GM12801 (cell line): ENCODE measurements around the gene OMA1.
A peak's percentile ranks its signal among the peaks of the same experiment; 100 is the strongest.

Experiments
- TF ChIP-seq, protein P1 (sequence below): IDR thresholded peaks from one replicate; pipeline ENCODE4 v1.5.1; 2011; ENCODE audit warnings: control low read depth; ENCODE audit not compliant: insufficient read length; ENCODE audit errors: extremely low read depth

Gene OMA1

DNA sequence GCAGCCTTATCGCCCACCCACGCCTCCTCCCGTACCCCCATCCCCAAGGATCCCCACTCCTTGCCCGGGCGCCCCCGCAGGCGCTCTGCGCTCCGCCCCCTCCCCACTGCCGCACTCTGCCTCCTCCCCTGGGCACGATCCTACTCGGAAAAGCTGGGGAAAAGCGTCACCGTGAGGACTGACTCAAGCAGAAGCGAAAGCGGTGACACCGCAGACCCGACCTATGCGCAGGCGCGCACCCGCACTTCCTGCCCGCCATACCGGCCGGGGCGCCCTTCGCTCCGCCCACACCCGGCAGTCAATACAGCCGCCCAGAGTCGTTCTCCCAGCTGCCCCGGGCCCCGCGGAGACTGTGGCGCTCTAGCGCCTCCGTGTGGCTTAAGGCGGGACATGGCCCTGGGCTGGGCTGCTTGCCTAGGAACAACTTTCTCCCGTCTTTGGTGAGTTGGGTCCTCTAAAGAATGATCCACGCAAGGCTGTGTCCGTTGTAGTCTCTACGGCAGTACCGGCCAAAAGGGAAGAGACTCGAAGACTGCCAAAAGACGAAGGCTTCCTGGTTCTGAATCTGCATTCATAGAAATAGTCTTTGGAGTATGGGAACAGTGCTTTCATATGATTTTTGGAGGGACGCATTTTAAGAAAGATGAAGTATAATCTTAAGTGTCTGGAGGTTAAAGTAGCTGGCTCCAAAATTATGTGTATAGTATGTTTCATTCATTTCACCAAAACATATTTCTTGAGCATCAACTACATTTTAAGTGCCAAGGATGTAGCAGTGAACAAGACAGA lies at the start of gene OMA1:
TSS of gene OMA1 (minus strand) at position 207 of the 789 bp plus-strand sequence. CDS start 7,432 bp downstream, outside the sequence.
- TF ChIP-seq, protein P1, sequence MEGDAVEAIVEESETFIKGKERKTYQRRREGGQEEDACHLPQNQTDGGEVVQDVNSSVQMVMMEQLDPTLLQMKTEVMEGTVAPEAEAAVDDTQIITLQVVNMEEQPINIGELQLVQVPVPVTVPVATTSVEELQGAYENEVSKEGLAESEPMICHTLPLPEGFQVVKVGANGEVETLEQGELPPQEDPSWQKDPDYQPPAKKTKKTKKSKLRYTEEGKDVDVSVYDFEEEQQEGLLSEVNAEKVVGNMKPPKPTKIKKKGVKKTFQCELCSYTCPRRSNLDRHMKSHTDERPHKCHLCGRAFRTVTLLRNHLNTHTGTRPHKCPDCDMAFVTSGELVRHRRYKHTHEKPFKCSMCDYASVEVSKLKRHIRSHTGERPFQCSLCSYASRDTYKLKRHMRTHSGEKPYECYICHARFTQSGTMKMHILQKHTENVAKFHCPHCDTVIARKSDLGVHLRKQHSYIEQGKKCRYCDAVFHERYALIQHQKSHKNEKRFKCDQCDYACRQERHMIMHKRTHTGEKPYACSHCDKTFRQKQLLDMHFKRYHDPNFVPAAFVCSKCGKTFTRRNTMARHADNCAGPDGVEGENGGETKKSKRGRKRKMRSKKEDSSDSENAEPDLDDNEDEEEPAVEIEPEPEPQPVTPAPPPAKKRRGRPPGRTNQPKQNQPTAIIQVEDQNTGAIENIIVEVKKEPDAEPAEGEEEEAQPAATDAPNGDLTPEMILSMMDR: peak; percentile 17

DNA sequence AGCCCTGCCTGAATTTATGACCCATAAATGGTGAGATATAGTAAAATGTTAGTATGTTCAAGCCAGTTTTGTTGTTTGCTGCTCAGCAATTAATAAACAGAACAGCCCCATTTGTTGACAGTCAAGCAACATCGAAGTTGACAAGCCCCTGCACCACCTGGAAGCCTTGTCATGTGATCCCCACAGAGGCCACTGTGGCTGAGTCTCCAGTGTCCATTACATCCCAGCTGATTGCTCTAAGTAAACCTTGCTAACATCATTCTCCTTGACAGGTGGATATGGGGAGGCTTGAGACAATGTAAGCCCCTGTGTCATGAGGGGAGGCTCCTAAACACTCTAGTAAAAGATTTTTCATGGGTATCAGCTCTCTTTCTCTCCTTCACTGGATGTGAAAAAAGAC lies 48.0 kb upstream of the OMA1 start:
- TF ChIP-seq, protein P1: no peak

DNA sequence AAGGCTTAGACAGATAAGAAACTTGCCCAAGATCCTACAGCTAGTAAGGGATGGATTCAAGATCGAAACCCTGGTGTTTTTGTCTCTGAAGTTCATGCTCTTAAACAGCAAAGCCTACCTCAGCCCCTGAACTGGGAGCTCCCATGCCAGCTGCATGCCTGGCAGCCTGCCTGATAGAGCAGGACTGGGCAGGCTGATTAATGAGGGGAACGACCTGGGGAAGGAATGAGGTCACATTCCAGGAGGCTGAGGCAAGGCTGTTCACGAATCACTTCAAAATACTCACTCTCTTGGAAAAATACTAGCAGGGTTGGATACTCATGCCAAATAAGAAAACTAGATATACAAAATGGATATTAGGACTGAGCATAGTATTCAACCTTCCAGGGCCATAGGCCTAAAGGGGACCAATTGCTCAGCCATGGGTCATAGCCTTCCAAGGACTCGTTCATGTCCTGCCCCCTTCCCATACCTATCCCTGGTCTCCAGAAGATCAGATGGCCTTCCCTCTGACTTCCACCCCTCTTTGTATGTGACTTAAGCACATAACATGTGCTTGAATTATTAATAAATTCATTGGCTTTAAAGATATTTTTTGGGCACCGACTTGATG lies 46.1 kb upstream of the OMA1 start:
- TF ChIP-seq, protein P1: no peak

DNA sequence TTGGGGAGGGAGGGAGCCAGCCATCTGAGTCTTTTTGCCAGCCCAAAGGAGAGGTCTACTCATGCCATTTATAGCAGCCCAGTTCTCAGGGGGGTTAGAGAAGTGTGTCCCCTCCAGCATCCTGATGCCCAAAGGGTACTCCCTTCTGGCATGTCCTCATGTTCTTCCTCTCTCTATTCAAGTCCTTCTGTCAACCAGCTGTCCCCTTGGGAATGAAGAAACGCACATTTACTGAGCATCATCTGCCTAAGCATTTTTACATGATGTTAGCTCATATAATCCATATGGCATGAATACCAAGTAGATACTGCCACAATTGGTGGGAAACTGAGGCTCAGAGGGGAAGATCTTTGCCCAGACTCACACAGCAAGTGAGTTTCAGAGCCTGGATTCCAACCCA lies 45.3 kb upstream of the OMA1 start:
- TF ChIP-seq, protein P1: no peak

DNA sequence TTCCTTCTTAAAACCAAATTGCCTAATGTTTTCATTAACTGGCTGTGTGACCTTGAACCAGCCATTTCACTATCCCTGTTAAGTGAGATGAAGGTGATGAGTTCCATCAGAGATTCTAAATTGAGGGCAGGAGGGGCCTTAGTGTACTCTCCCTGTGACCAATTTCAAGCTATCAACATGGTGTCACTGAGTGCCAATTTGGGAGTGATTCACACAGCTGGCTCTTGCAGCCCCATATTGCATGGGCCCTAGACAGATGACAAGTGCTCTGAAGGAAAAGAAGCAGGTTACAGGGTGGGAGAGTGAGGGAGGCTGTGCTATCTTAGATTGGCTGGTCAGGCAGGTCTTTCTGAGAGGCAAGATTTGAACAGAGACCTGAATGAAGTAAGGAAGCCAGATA lies 43.5 kb upstream of the OMA1 start:
- TF ChIP-seq, protein P1: no peak

DNA sequence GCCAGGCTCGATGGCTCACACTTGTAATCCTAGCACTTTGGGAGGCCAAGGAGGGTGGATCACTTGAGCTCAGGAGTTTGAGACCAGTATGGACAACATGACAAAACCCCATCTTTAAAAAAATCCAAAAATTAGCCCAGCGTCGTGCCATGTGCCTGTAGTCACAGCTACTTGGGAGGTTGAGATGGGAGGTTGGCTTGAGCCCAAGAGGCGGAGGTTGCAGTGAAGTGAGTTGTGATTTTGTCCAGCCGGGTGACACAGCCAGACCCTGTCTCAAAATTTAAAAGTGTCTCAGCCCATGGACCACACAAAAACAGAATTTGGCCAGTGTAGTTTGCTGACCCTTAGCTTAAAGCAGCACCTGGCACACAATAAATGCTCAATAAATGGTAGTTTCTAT lies 41.9 kb upstream of the OMA1 start:
- TF ChIP-seq, protein P1: no peak

DNA sequence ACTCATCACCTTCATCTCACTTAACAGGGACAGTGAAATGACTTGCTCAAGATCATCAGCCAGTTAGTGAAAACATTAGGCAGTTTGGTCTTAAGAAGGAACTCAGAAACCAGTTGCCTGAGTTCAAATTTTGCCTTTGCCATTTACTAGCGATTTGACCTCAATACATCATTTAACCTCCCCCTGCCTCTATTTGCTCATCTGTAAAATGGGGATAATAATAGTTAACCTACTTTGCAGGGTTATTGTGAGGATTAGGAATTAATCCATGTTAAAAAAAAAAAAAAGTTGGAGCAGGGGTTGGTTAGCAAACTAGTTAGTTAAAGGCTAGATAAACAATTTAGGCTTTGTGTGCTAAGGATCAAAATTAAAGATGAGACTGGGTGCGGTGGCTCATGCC lies 41.1 kb upstream of the OMA1 start:
- TF ChIP-seq, protein P1: no peak
